GM23248 (cell line): ENCODE data around the gene TMEM204.

ENCODE experiments used
- EZH2 ChIP-seq: fragments of 200-600 bp; sonication (generic); IDR thresholded peaks from 2 replicates; pipeline ENCODE4 v1.6.1; 2018; ENCODE audit warnings: antibody characterized with exemption, mild to moderate bottlenecking; ENCODE audit not compliant: insufficient read depth, poor library complexity, severe bottlenecking
- EZH2phosphoT487 ChIP-seq: fragments of 200-600 bp; sonication (generic); IDR thresholded peaks from 2 replicates; pipeline ENCODE4 v1.6.1; 2018; ENCODE audit warnings: antibody characterized with exemption, moderate library complexity, mild to moderate bottlenecking, low read depth; ENCODE audit not compliant: insufficient read depth

GRCh38 chr16:1564325-1564724 is 30.9 kb downstream of the TMEM204 start:
- no peak for TF ChIP-seq EZH2
- TF ChIP-seq EZH2phosphoT487 = no peak
